ENCODE measurements around the gene KIF16B.

DNA sequence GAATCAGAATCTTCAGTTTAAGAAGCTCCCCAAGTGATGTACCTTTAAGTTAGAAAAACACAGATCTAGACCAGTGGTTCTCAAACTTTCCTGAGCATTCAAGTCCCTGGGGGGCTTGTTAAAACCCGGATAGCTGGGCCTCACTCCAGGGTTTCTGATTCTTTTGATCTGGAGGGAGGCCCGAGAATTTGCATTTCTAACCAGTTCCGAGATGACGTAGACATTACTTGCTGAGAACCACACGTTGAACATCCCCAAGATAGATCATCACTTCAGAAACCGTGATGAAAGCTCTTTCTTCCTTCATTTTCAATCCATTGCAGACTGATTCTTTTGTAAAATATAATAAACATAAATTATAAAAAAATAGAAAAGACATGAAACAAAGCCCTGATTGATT is 40.7 kb upstream of the KIF16B start:
- TF ChIP-seq, protein P1, sequence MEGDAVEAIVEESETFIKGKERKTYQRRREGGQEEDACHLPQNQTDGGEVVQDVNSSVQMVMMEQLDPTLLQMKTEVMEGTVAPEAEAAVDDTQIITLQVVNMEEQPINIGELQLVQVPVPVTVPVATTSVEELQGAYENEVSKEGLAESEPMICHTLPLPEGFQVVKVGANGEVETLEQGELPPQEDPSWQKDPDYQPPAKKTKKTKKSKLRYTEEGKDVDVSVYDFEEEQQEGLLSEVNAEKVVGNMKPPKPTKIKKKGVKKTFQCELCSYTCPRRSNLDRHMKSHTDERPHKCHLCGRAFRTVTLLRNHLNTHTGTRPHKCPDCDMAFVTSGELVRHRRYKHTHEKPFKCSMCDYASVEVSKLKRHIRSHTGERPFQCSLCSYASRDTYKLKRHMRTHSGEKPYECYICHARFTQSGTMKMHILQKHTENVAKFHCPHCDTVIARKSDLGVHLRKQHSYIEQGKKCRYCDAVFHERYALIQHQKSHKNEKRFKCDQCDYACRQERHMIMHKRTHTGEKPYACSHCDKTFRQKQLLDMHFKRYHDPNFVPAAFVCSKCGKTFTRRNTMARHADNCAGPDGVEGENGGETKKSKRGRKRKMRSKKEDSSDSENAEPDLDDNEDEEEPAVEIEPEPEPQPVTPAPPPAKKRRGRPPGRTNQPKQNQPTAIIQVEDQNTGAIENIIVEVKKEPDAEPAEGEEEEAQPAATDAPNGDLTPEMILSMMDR (IDR thresholded peaks at IDR 0.05), result no peak
- no peak for TF ChIP-seq POLR2AphosphoS5 (IDR thresholded peaks at IDR 0.05)
